H7 (cell line): ENCODE results near the gene GMPS. TPM values are rescaled to one million over a fixed set of nuclear protein-coding genes. Genes with fewer than 3 reads are reported as not detected.

ENCODE experiments used
- DNase-seq: peaks from one replicate; pipeline ENCODE4 v3.0.0; 2012
- H3K27me3 ChIP-seq: 2 replicates; pipeline ENCODE4 v1.6.0; 2011; ENCODE audit warnings: mild to moderate bottlenecking, low read length; ENCODE audit not compliant: control insufficient read depth, insufficient read depth
- H3K36me3 ChIP-seq: replicated peaks from 2 replicates; pipeline ENCODE4 v1.5.1; 2011; ENCODE audit warnings: low read length; ENCODE audit not compliant: control insufficient read depth, insufficient read depth
- H3K4me3 ChIP-seq: 2 replicates; pipeline ENCODE4 v1.5.1; 2011; ENCODE audit warnings: low read depth, mild to moderate bottlenecking, control low read depth, low read length, moderate library complexity; ENCODE audit not compliant: insufficient read depth
- total RNA-seq: library from RNA; depleted of rRNA; stranded (reverse); fragments of >200 nt; shearing (Covaris generic); gene quantifications from 2 replicates; pipeline ENCODE4 v1.2.3, GENCODE V29; 2014

Gene GMPS
- total RNA-seq, 1 experiment from 2014 or later = 86.5 TPM

- Histone ChIP-seq H3K36me3 (0 out of 2 replicates have a peak, but pooled peaks cover 3% of the 10 kb centered on the region), H3K4me3 (no peak overlapping the region), H3K27me3 (no peaks in the 10 kb centered on the region)
- no peak for DNase-seq
These were observed 19.5 kb downstream of the GMPS start for GRCh38 chr3:155889952-155890351.

GRCh38 chr3:155890671-155891190, 20.3 kb downstream of the GMPS start:
- H3K4me3 ChIP-seq = no peak overlapping the region
- H3K27me3 ChIP-seq = no peaks in the 10 kb centered on the region
- DNase-seq = no peak
- H3K36me3 ChIP-seq = peaks cover 3% of the 10 kb centered on the region; the same call in 1 of the 2 replicates

- DNase-seq = no peak
- peaks cover 3% of the 10 kb centered on the region; the same call in 1 of the 2 replicates for H3K36me3 ChIP-seq
- H3K4me3 ChIP-seq = no peak overlapping the region
- no peaks in the 10 kb centered on the region for H3K27me3 ChIP-seq
These were observed 20.9 kb downstream of the GMPS start for GRCh38 chr3:155891321-155891720.

GRCh38 chr3:155895379-155895900, 25.0 kb downstream of the GMPS start:
- H3K36me3 ChIP-seq = peaks cover 7% of the 10 kb centered on the region
- H3K4me3 ChIP-seq = no peak overlapping the region

GRCh38 chr3:155906900-155907299, 36.5 kb downstream of the GMPS start:
- DNase-seq = no peak
- H3K27me3 ChIP-seq = no peaks in the 10 kb centered on the region
- peaks cover 8% of the 10 kb centered on the region for H3K36me3 ChIP-seq
- no peak overlapping the region for H3K4me3 ChIP-seq

More at GRCh38 chr3:155895379-155895900, 25.0 kb downstream of the GMPS start:
- H3K27me3 ChIP-seq = no peaks in the 10 kb centered on the region
- DNase-seq = no peak

GRCh38 chr3:155908086-155908485, 37.6 kb downstream of the GMPS start:
- Histone ChIP-seq H3K27me3 (no peaks in the 10 kb centered on the region), H3K4me3 (no peak overlapping the region), H3K36me3 (peaks cover 8% of the 10 kb centered on the region)
- peak; percentile 13 for DNase-seq

GRCh38 chr3:155908605-155909004, 38.2 kb downstream of the GMPS start:
- no peak overlapping the region for H3K4me3 ChIP-seq
- H3K27me3 ChIP-seq = no peaks in the 10 kb centered on the region
- H3K36me3 ChIP-seq = peaks cover 8% of the 10 kb centered on the region
- DNase-seq = no peak

GRCh38 chr3:155912090-155912489, 41.6 kb downstream of the GMPS start:
- Histone ChIP-seq H3K27me3 (no peaks in the 10 kb centered on the region), H3K4me3 (no peak overlapping the region), H3K36me3 (peaks cover 5% of the 10 kb centered on the region)
- DNase-seq = no peak

- Histone ChIP-seq H3K4me3 (no peak overlapping the region), H3K36me3 (peaks cover 5% of the 10 kb centered on the region), H3K27me3 (no peaks in the 10 kb centered on the region)
- DNase-seq = no peak
These were observed 42.2 kb downstream of the GMPS start for GRCh38 chr3:155912579-155913190.

- peaks cover 4% of the 10 kb centered on the region for H3K36me3 ChIP-seq
- DNase-seq = no peak
- H3K27me3 ChIP-seq = no peaks in the 10 kb centered on the region
- no peak overlapping the region for H3K4me3 ChIP-seq
These were observed 47.3 kb downstream of the GMPS start for GRCh38 chr3:155917781-155918180.

GRCh38 chr3:155919728-155920127, 49.3 kb downstream of the GMPS start:
- no peak for DNase-seq
- Histone ChIP-seq H3K4me3 (no peak overlapping the region), H3K27me3 (no peaks in the 10 kb centered on the region), H3K36me3 (peaks cover 4% of the 10 kb centered on the region)

- Histone ChIP-seq H3K36me3 (peaks cover 7% of the 10 kb centered on the region), H3K4me3 (no peak overlapping the region), H3K27me3 (no peaks in the 10 kb centered on the region)
- no peak for DNase-seq
These were observed 51.0 kb downstream of the GMPS start for GRCh38 chr3:155921486-155921885.

- no peak for DNase-seq
- Histone ChIP-seq H3K27me3 (no peaks in the 10 kb centered on the region), H3K4me3 (no peak overlapping the region), H3K36me3 (peaks cover 10% of the 10 kb centered on the region; the same call in 1 of the 2 replicates)
These were observed 63.8 kb downstream of the GMPS start for GRCh38 chr3:155934230-155934629.

- no peaks in the 10 kb centered on the region for H3K27me3 ChIP-seq
- H3K4me3 ChIP-seq = no peak overlapping the region
- DNase-seq = no peak
- H3K36me3 ChIP-seq = peaks cover 10% of the 10 kb centered on the region; the same call in 1 of the 2 replicates
These were observed 68.0 kb downstream of the GMPS start for GRCh38 chr3:155938409-155938808.

GRCh38 chr3:155941354-155941753, 70.9 kb downstream of the GMPS start:
- Histone ChIP-seq H3K4me3 (no peak overlapping the region), H3K27me3 (no peaks in the 10 kb centered on the region), H3K36me3 (peaks cover 5% of the 10 kb centered on the region; the same call in 1 of the 2 replicates)
- DNase-seq = no peak
